Stimulated activated CD8-positive, alpha-beta memory T cell treated with anti-CD3 and anti-CD28 coated beads, Interleukin-7, amount 100 ng/mL, for 4 hours (primary cell): Measurements from ENCODE around the gene PI4KB.
A peak's percentile ranks its signal among the peaks of the same experiment; 100 is the strongest.
"Not testable (repeated sequence)": the region's sequence is repeated elsewhere in the genome, so short reads cannot be mapped to it uniquely, and the experiment has no call there.

ENCODE experiments used
- DNase-seq, 2 donors: peaks; one replicate each; pipeline ENCODE4 v3.0.0-alpha.2; 2020; ENCODE audit warnings: low read depth in 2 of 2

The PI4KB gene

DNA sequence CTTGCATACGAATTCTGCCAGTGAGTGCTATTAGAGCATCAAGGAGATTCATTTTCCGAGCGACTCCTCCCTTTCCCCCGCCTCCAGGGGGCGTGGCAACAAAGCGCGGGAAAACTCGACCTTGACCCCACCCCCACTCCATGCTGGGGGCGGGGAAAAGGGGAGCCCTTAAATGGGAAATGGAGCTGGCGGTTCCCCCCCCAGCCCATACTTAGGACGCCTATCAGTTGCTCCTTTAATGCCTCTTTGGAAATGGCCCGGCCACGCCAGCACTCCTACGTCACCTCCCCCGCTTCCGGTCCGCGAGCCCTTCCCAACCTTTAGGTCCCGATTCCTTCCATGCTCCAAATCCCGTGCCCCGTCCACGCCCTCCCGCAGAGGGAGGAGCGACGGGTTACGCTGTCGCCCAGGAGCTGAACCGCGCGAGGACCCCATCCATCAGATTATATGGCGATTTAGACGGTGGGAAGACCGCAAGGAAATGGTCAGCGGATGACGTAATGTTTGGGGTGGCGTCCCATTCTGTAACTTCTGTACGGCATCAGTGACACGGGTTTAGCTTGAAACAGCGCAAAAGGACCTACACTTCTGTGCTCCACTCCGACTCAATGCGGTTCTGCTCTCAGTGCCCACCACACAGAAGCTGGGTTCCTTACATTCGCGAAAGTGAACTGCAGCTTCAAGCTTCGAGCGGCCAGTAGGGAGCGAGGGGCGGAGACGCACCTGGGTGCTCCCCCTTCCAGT is 45.8 kb downstream of the PI4KB start:
- DNase-seq: peak; percentile 88 to 92

GRCh38 chr1:151277249-151277648 is 50.0 kb downstream of the PI4KB start:
- no peak for DNase-seq

DNA sequence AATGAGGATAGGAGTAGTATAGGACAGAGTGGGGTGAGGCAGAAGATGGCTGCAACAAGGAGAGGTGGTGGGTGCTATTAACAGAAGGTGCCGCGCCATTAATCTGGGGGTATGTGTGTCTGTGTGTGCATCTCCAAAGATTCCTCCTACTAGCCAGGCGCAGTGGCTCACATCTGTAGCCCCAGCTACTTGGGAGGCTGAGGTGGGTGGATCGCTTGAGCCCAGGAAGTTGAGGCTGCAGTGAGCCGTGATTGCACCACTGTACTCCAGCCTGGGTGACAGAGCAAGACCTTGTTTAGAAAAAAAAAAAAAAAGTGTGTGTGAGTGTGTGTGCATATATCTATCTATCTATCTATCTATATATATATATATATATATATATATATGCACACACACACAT is 51.9 kb downstream of the PI4KB start:
- not testable (repeated sequence) for DNase-seq

DNA sequence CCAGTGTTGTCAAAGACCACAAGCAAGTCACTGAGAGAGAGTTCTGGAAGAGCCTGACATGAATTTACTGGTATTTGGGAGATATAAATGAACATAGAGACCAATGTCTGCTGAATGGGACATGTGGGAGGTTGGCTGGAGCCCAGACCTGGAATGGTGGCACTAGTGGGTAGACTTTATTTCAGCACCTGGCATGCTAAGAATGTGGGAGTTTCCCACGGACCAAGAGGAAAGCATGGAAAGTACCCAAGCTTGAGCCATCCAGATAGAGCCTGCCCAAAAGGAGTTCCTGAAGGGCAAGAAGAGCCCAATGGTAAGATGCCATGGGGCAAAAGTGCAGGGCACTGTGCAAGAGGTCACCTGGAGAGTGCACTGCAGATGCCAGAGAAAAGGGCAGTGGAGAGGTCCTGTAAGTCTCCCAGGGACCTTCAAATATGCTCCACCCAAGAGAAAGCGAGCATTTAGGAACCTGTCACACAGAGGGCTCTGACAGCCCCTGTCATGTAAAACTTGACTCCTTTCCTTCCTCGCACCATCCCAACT is 53.2 kb downstream of the PI4KB start:
- no peak for DNase-seq

DNA sequence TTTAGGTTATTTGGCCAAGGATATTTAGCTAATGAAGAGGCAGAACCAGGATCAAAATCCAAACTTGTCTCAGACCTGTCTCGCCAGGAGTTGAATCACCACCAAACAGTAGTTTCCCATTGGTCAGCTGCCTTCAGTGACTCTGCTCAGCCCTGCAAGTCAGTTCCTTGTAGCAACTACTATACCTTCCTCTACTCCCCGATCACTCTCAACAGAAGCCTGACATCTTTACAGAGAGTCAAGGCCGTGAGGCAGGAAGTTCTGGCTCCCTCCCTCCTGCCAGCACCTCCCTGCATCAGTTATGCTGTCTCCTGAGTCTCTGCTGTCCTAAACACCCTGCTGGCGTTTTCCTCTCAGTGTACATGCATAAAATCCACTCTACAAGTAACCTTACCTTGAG is 59.5 kb downstream of the PI4KB start:
- no peak for DNase-seq

DNA sequence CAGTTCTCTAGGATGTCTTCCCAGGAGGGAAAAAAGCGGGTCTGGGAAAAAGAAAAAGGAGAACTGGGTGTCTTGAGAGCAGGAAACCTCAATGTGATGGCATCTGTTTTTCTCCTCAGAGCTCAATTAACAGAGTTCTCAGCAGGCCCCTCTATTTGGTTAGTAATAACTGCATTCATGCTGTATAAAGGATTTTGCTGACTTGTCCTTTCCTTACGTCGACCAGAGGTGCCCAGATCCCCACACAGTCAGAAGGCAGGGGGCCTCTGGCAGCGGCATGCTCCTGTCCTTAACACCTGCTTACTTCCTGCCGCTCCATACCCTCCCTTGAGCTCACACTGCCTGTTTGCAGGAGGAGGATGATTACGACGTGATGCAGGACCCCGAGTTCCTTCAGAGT is 60.4 kb downstream of the PI4KB start:
- no peak for DNase-seq

DNA sequence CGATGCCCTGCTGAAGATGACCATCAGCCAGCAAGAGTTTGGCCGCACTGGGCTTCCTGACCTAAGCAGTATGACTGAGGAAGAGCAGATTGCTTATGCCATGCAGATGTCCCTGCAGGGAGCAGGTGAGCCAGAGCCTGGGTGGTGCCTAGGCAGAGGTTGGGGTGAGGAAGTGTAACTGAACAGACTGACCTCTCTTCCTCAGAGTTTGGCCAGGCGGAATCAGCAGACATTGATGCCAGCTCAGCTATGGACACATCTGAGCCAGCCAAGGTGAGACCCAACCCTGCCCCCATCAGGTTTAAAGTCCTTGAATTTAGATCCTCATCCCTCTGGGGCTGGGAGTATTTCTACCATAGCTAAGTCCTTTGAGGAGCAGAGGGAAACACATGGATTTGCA is 60.9 kb downstream of the PI4KB start:
- no peak for DNase-seq

- no peak for DNase-seq
Measured at GRCh38 chr1:151265446-151266236, 61.6 kb downstream of the PI4KB start.

- no peak for DNase-seq
Measured at GRCh38 chr1:151259351-151259750, 67.9 kb downstream of the PI4KB start.

DNA sequence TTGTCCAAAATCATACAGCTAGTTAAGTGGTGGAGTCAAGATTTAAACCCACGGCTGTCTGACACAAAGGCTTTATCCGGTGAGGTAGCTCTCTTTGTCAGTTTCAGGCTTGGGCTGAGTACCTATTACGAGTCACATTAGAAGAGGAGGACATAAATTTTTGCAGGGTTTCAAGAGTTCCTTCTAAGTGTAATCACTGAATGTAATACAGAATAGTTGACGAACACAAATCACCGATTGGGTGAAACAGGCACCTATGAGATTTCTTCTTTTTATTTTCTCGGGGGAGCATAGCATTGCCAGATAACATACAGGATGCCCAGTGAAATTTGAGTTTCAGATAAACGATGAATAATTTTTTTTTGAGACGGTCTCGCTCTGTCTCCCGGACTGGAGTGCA is 71.8 kb downstream of the PI4KB start:
- no peak for DNase-seq

- peak; percentile 89 to 90 for DNase-seq
Measured at GRCh38 chr1:151254217-151255213, 72.7 kb downstream of the PI4KB start, which contains the start of gene PSMD4. Gene PSMD4 (plus strand): TSS chr1:151254734. CDS start chr1:151254783, 49 bp downstream.

- DNase-seq: peak; percentile 41 to 48
Measured at GRCh38 chr1:151251656-151252470, 75.4 kb downstream of the PI4KB start.

GRCh38 chr1:151246786-151247185 is 80.4 kb downstream of the PI4KB start:
- DNase-seq: no peak

DNA sequence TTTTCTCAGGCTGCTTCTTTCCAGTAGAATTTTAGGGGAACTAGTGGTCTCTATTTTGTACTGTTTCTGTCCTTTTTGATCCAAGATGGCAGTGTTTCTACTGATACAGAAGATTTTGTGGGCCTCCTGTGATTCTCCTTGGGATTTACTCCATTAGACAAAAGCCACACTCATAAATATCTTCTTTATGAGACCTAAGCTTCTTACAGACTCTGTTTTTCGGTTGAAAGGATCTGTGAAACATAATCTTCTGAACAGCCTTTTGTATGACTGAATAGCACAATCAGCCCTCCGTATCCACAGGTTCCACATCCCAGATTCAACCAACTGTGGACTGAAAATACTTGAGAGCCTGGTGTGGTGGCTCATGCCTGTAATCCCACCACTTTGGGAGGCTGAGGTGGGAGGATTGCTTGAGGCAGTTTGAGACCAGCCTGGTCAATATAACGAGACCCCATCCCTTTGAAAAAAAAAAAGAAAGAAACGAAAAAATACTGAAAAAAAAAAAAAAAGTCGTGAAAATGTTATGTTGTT is 83.5 kb downstream of the PI4KB start:
- DNase-seq: no peak

DNA sequence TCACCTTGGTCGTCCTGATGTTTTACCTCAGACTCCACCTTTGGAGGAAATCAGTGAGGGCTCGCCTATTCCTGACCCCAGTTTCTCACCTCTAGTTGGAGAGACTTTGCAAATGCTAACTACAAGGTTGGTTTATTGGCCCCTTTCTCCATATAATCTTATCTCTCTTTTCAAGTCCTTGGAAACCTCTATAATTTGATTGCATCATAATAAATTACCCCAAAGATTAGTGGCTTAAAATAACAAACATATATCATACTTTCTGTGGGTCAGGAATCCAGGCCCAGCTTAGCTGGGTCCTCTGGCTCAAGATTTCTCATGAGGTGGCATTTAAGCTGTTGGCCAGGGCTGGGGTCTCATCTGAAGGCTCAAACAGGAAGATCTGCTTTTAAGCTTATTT is 84.8 kb downstream of the PI4KB start:
- no peak for DNase-seq
